A549 (cell line): Measurements from ENCODE around the gene MYBPHL.

ENCODE experiments used
- CHD2 ChIP-seq: fragments of 150-350 bp; IDR thresholded peaks from 2 replicates; pipeline ENCODE4 v1.6.1; 2014; ENCODE audit warnings: low read length; ENCODE audit not compliant: partially characterized antibody
- CTCF ChIP-seq: fragments of >200 bp; sonication (Bioruptor Twin); formaldehyde crosslinking; IDR thresholded peaks from 3 replicates; pipeline ENCODE4 v1.5.1; 2016
- JUNB ChIP-seq: fragments of >200 bp; sonication (Bioruptor Twin); formaldehyde crosslinking; IDR thresholded peaks from 2 replicates; pipeline ENCODE4 v1.6.1; 2016
- RAD21 ChIP-seq, 2 experiments: fragments of >200 bp in 1 of 2; sonication (Bioruptor Twin) in 1 of 2; formaldehyde crosslinking in 1 of 2; IDR thresholded peaks in 1 of 2; conservative IDR thresholded peaks in 1 of 2; 2 replicates in 1 of 2; 3 replicates in 1 of 2; pipeline ENCODE4 v1.6.1; 2012 to 2018; ENCODE audit warnings: inconsistent platforms in 1 of 2

GRCh38 chr1:109306832-109307273, at the start of gene MYBPHL:
- TF ChIP-seq CTCF (no peak), CHD2 (no peak), JUNB (no peak), RAD21 (conservative IDR thresholded peaks at IDR 0.05 in 1 of 2, IDR thresholded peaks at IDR 0.05 in 1 of 2) (no peak)
